HAP-1 (cell line): ENCODE results near the gene TRPC1.

ENCODE experiments used
- DNase-seq, 2 experiments: peaks; one replicate each; pipeline ENCODE4 v3.0.0-alpha.2; 2016 to 2020; ENCODE audit warnings: low spot score in 2 of 2
- H3K27me3 ChIP-seq: fragments of 250-450 bp; sonication (Bioruptor Pico); 2 replicates; pipeline ENCODE4 v1.5.1; 2020; ENCODE audit warnings: low read depth, mild to moderate bottlenecking, moderate library complexity
- H3K36me3 ChIP-seq: fragments of 250-450 bp; sonication (Bioruptor Pico); replicated peaks from 2 replicates; pipeline ENCODE4 v1.5.1; 2020; ENCODE audit warnings: mild to moderate bottlenecking
- H3K4me1 ChIP-seq: fragments of 250-450 bp; sonication (Bioruptor Pico); 2 replicates; pipeline ENCODE4 v1.5.1; 2020; ENCODE audit warnings: mild to moderate bottlenecking
- H3K4me3 ChIP-seq: fragments of 250-450 bp; sonication (Bioruptor Pico); 2 replicates; pipeline ENCODE4 v1.5.1; 2020; ENCODE audit warnings: mild to moderate bottlenecking, moderate library complexity
- H3K9me3 ChIP-seq: fragments of 250-450 bp; sonication (Bioruptor Pico); 2 replicates; pipeline ENCODE4 v1.5.1; 2020; ENCODE audit warnings: mild to moderate bottlenecking, moderate library complexity
- in situ Hi-C: fragments of 300-500 bp; cut with MboI; formaldehyde crosslinking; loops from 3 replicates; pipeline ENCODE4 v1.14.3; 2020; ENCODE audit warnings: low sequenced_read_pairs, inconsistent platforms, mixed read lengths

TRPC1 gene

DNA sequence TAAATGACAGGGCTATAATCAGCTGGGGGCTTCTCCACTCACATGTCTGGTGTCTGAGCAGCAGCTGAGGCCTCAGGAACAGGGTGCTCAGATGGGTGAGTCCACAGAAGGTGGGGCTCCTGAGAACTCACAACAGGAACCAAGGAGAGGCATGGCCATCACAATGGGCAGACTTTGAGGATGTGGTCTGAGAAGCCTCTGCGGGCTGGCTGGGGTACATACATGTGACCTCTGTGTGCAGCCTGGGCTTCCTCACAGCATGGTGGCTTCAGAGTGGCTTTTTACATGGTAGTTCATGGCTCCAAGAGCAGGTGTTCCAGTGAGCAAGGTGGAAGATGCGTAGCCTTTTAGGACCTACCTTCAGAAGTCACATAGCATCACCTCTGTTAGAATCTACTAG, 58.8 kb downstream of the TRPC1 start:
- Histone ChIP-seq H3K36me3 (no peaks in the 10 kb centered on the region), H3K4me3 (no peak overlapping the region), H3K4me1 (no peaks in the 10 kb centered on the region), H3K27me3 (no peaks in the 10 kb centered on the region), H3K9me3 (no peaks in the 10 kb centered on the region)
- in situ Hi-C loops, result no loop called here
- DNase-seq, result no peak

DNA sequence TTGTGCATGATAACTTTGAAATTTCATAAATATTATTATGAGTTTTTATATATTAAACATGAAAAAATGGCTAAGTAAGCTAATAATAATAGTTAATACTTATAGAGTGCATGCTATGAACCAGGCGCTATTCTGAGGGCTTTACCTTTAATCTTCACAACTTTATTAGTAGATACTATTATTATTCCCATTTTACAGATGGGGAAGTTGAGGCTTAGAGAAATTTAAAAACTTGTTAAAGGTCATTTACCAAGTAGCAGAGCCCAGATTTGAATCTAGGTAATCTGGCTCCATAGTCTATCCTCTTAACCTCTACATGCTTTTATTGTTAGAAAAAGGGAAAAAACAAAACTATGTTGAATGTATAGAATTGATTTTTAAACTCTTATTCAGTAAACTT, 60.4 kb downstream of the TRPC1 start:
- H3K36me3 ChIP-seq, result no peaks in the 10 kb centered on the region
- in situ Hi-C loops, result no loop called here
- no peak for DNase-seq
- H3K4me1 ChIP-seq, result no peaks in the 10 kb centered on the region
- no peak overlapping the region for H3K4me3 ChIP-seq
- no peaks in the 10 kb centered on the region for H3K27me3 ChIP-seq
- no peaks in the 10 kb centered on the region for H3K9me3 ChIP-seq

DNA sequence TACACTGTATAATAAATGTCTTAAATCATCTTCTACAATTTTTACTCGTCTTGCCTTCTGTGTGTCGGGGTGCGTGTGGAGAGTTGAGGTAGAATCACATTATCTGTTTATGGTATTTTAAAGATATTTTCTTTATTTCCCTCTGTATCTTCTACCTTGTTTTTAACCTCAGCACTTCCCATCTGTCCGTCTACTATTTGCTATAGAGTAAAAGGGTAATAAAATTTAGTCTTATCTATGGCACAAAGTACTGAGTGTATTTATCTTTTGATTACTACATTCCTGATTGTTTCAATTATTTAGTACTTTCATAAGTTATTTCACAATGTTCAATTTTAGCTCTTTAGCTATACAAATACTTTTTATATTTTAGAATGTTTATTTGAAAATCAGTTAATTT, 62.2 kb downstream of the TRPC1 start:
- no peaks in the 10 kb centered on the region for H3K27me3 ChIP-seq
- H3K4me1 ChIP-seq, result no peaks in the 10 kb centered on the region
- DNase-seq, result no peak
- no peak overlapping the region for H3K4me3 ChIP-seq
- no peaks in the 10 kb centered on the region for H3K36me3 ChIP-seq
- no peaks in the 10 kb centered on the region for H3K9me3 ChIP-seq
- in situ Hi-C loops, result no loop called here

DNA sequence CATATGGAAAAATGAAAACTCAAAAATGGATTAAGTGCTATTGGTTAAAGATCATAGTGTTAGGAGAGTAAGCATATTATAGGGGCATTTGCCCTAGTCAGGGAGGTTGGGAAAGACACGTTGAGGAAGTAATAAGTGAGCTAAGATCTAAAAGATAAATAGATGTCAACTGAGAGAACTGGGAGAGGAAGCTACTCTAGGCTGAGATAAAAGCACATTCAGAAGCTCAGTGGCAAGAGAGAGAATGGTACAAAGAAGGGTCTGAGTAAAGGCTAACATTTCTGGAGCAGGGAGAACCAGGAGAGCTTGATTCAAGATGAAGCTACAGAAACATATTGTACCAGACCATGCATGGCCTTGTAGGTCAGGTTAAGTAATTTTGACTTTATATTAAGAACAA, 63.9 kb downstream of the TRPC1 start:
- no peaks in the 10 kb centered on the region for H3K4me1 ChIP-seq
- no peaks in the 10 kb centered on the region for H3K36me3 ChIP-seq
- H3K27me3 ChIP-seq, result no peaks in the 10 kb centered on the region
- H3K9me3 ChIP-seq, result no peaks in the 10 kb centered on the region
- in situ Hi-C loops, result no loop called here
- no peak overlapping the region for H3K4me3 ChIP-seq
- no peak for DNase-seq

DNA sequence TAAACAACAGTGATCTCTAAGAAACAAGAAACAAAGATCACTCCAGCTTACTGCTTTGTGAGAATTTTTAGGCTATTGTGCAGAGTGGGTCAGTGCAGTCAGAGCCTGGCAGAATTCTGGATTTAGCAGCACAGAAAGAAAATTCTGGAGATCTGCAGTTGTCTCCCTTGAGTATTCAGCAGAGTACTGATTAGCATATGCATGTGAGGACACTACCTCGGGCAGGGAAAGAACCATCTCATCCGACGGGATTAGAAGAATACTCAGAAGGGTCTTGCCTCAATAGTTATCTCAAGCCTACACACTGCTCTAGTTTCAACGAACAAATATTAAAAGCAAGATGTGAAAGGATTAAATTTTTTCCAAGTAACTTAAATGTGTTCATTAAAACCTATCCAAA, 70.7 kb downstream of the TRPC1 start:
- H3K27me3 ChIP-seq, result no peaks in the 10 kb centered on the region
- in situ Hi-C loops, result no loop called here
- DNase-seq, result no peak

DNA sequence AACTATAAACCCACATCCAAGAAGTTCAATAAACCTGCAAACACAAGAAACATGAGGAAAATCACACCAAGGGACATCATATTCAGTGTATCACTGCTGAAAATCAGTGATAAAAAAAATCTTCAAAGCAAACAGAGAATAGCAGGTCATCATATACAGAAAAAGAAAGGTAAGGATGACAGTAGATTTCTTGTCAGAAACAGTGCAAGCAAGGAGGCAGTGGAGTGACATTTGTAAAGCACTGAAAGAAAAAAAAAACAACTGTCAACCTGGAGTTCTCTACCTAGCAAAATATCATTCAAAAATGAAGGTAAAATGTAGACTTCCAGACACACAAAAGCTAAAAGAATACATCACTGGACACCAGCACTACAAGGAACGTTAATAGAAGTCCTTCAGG, 71.5 kb downstream of the TRPC1 start:
- H3K4me3 ChIP-seq, result no peak overlapping the region
- no peaks in the 10 kb centered on the region for H3K36me3 ChIP-seq
- no peaks in the 10 kb centered on the region for H3K4me1 ChIP-seq
- H3K9me3 ChIP-seq, result no peaks in the 10 kb centered on the region
- in situ Hi-C loops, result no loop called here
- DNase-seq, result no peak
- no peaks in the 10 kb centered on the region for H3K27me3 ChIP-seq

More for the DNA sequence above, 70.7 kb downstream of the TRPC1 start:
- H3K36me3 ChIP-seq, result no peaks in the 10 kb centered on the region
- H3K4me3 ChIP-seq, result no peak overlapping the region
- H3K4me1 ChIP-seq, result no peaks in the 10 kb centered on the region
- H3K9me3 ChIP-seq, result no peaks in the 10 kb centered on the region

DNA sequence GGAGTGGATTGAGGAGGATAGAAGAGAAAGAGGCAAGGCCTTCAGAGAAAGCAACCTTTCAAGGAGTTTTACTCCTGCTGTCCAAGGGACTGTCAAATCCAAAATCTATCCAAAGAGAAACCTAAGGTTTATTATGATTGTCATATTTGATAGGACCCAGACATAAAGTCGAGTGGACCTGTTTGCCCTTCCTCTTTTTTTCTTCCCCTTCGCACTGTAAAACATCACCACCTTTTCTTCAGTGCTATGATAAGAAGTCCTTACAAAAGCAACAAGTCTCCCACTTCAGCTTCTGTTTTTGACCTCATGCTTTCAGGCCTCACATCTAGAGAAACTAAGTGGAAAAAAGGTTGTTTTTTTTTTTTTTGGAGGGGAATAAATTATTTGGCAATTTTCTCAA, 73.0 kb downstream of the TRPC1 start:
- in situ Hi-C loops, result no loop called here
- no peak overlapping the region for H3K4me3 ChIP-seq
- H3K27me3 ChIP-seq, result no peaks in the 10 kb centered on the region
- H3K9me3 ChIP-seq, result no peaks in the 10 kb centered on the region
- no peaks in the 10 kb centered on the region for H3K36me3 ChIP-seq
- no peak for DNase-seq
- peaks cover 4% of the 10 kb centered on the region for H3K4me1 ChIP-seq

DNA sequence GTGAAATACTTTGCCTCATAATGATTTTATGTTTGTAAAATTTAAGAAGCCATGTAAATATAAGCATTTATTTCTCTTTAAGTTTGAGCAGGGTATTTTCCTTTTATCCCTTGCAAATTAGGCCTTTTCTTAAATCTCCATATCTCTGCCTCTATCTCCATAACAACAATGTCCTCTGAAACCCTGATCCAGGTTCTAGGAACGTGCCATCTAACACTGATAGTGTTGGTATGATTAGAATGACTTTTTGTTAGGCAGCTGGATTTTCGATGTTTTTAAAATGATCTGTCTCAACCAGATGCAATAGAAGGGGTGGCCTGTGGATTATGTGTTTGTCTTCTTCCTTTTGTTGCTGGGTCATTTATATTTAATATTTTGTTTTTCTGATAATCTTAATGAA, 77.9 kb downstream of the TRPC1 start:
- Histone ChIP-seq H3K4me1 (peaks cover 5% of the 10 kb centered on the region), H3K27me3 (no peaks in the 10 kb centered on the region)

DNA sequence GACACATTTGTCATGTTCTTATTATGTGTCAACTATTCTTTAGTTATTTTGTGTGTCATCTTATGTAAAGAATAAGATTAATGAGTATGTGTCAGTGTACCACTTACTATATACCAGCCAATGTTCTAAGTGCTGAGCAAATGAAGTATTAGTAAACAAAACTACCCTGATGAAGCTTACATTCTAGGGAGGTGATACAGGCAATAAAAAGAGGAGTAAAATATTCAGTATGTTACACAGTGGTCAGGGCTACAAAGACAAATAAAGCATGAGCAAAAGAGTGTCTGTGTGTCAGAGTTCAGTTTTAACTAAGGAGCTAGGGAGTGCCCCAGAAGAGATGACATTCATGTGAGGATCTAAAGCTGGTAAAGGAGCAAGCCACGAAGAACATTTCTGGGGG, 79.1 kb downstream of the TRPC1 start:
- in situ Hi-C loops, result no loop called here
- no peak overlapping the region for H3K4me3 ChIP-seq
- peaks cover 5% of the 10 kb centered on the region for H3K4me1 ChIP-seq
- no peaks in the 10 kb centered on the region for H3K9me3 ChIP-seq
- H3K27me3 ChIP-seq, result no peaks in the 10 kb centered on the region
- H3K36me3 ChIP-seq, result no peaks in the 10 kb centered on the region
- DNase-seq, result no peak

More for the DNA sequence above, 77.9 kb downstream of the TRPC1 start:
- no peak for DNase-seq
- Histone ChIP-seq H3K4me3 (no peak overlapping the region), H3K36me3 (no peaks in the 10 kb centered on the region), H3K9me3 (no peaks in the 10 kb centered on the region)
- in situ Hi-C loops, result no loop called here

DNA sequence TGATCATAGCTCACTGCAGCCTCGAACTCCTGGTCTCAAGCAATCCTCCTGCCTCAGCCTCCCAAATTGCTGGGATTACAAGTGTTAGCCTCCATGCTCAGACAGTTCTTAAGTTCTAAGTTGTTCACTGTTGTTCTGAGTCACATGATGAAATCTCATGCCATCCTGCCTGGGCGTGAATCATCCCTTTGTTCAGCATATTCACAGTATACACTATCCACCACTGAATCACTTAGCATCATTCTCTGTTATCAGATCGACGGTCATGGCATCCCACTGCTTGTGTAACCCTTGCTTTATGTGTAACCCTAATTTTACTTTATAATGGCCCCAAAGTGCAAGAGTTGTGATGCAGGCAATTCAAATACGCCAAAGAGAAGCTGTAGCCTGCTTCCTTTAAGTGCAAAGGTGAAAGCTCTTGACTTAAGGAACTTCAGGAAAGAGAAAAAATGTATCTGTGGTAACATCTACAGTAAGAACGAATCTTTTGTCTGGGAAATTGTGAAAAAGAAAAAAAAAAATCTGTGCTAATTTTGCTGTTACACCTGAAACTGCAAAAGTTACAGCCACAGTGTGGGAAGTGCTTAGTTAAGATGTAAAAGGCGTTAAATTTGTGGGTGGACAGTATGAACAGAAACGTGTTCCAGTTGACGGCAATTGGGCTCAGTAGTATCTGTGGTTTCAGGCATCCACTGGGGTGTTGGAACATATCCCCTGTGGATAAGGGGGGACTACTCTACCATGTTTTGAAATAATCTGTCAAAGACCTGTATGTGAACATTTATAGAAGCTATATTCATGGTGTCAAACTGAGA, 84.5 kb downstream of the TRPC1 start:
- no peaks in the 10 kb centered on the region for H3K4me1 ChIP-seq

DNA sequence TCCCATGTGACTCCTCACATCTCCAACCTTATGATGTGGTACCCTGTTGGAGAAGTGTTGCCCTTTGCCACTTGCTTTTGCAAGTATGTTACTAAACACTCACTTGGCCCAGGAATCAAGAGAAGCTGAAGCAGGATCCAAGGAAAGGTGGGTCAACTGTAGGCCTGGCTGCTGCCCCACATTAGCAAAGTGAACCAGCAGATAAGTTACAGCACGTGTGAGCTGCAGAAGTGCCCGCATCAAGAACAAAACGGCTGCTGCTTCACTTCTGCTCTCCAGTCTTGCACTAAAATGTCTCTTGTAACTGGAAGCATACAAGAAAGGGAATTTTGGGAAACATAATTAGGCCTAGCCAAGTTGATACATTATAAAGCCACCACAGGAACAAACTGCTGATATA, 85.4 kb downstream of the TRPC1 start:
- H3K4me1 ChIP-seq, result no peaks in the 10 kb centered on the region
- in situ Hi-C loops, result no loop called here
- DNase-seq, result no peak
- H3K4me3 ChIP-seq, result no peak overlapping the region
- no peaks in the 10 kb centered on the region for H3K27me3 ChIP-seq
- no peaks in the 10 kb centered on the region for H3K36me3 ChIP-seq
- no peaks in the 10 kb centered on the region for H3K9me3 ChIP-seq

More for the DNA sequence above, 84.5 kb downstream of the TRPC1 start:
- Histone ChIP-seq H3K27me3 (no peaks in the 10 kb centered on the region), H3K36me3 (no peaks in the 10 kb centered on the region), H3K4me3 (no peak overlapping the region), H3K9me3 (no peaks in the 10 kb centered on the region)
- no peak for DNase-seq
- in situ Hi-C loops, result no loop called here

DNA sequence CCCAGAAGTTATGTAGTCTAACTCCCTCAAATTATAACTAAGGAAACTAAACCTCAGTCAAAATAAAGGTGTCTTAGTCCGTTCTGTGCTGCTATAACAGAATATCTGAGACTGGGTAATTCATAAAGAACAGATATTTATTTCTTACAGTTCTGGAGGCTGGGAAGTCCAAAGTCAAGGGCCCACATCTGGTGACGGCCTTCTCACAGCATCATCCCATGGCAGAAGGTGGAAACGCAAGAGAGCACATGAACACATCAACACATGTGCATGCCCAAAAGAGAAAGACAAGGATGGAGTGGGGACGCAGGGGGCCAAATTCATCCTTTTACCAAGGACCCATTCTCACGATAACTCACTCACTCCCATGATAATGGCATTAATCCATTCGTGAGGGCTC, 92.0 kb downstream of the TRPC1 start:
- no peaks in the 10 kb centered on the region for H3K27me3 ChIP-seq
- in situ Hi-C loops, result no loop called here
- no peak overlapping the region for H3K4me3 ChIP-seq
- no peaks in the 10 kb centered on the region for H3K9me3 ChIP-seq
- DNase-seq, result no peak
- no peaks in the 10 kb centered on the region for H3K4me1 ChIP-seq
- H3K36me3 ChIP-seq, result no peaks in the 10 kb centered on the region; the same call in 1 of the 2 replicates

DNA sequence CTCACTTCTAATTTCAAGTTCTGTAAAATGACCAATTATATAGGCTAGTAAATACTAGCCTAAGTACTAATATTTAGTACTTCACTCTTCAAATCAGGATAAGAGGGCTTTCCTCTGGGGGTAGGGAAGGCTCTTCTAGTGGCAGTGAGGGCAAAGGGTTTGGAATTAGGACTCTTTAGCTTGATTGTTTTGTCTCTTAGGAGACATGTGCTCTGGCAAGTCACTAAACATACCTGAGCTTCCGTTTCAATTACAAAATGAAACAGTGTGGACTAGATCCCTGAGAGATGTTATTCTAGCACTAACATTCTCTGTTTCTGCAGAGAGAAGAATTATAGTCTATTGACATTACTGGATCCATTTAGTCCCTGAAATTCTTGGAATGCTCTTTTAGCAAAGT, 93.5 kb downstream of the TRPC1 start:
- no peaks in the 10 kb centered on the region for H3K27me3 ChIP-seq
- no peaks in the 10 kb centered on the region for H3K9me3 ChIP-seq
- in situ Hi-C loops, result no loop called here
- no peak overlapping the region for H3K4me3 ChIP-seq
- DNase-seq, result no peak
- no peaks in the 10 kb centered on the region; the same call in 1 of the 2 replicates for H3K36me3 ChIP-seq
- no peaks in the 10 kb centered on the region for H3K4me1 ChIP-seq

DNA sequence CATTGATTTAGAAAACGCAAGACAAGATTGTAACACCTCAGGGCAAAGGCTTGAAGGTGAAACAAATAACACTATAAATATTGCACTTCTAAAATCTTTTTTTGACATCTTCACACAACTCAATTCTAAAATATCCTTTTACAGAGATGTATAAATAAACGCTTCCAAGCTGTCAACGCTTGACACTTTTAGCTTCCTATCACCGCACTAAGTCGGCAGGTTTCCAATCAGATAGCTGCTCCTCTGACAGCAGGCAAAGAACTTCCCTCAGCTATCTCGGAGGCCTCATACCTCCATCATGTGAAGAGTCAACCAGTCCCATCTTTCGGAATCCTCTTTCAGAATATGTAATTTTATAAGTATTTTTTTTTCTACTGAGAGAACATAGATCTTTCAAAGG, 94.1 kb downstream of the TRPC1 start:
- no peak overlapping the region for H3K4me3 ChIP-seq
- in situ Hi-C loops, result no loop called here
- no peaks in the 10 kb centered on the region for H3K9me3 ChIP-seq
- no peaks in the 10 kb centered on the region for H3K27me3 ChIP-seq
- no peaks in the 10 kb centered on the region for H3K4me1 ChIP-seq
- no peak for DNase-seq
- no peaks in the 10 kb centered on the region; the same call in 1 of the 2 replicates for H3K36me3 ChIP-seq

DNA sequence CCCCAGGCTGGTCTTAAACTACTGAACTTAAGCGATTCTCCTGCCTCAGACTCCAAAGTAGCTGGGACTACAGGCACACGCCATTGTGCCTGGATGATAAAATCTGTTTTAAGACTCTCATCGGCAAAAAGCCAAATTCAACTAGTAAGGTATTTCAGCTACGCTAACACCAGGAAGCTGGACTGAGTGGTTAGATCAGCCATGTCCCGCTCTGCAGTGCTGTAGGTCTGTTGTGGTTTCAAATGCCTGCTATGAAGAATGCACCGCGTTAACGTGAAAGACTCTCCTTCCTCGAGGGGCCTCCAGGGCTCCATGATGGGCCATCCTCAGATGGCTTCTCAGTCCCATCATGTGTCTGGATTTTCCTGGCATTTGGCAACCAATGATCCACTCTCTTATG, 94.8 kb downstream of the TRPC1 start:
- in situ Hi-C loops, result no loop called here
- H3K27me3 ChIP-seq, result no peaks in the 10 kb centered on the region
- peaks cover 5% of the 10 kb centered on the region for H3K4me1 ChIP-seq
- H3K4me3 ChIP-seq, result no peak overlapping the region
- H3K36me3 ChIP-seq, result no peaks in the 10 kb centered on the region; the same call in 1 of the 2 replicates
- no peaks in the 10 kb centered on the region for H3K9me3 ChIP-seq
- DNase-seq, result no peak
